K562 (cell line): ENCODE measurements around the gene F2RL1. TPM values are rescaled to one million over a fixed set of nuclear protein-coding genes. Genes with fewer than 3 reads are reported as not detected.

Experiments used
- NFYB ChIP-seq: IDR thresholded peaks from 2 replicates; pipeline ENCODE4 v1.6.1; 2011; ENCODE audit warnings: mild to moderate bottlenecking, moderate library complexity; ENCODE audit not compliant: insufficient read length; ENCODE audit errors: extremely low read depth
- SMARCA5 ChIP-seq: fragments of 450-650 bp; IDR thresholded peaks from 2 replicates; pipeline ENCODE4 v1.6.1; 2016
- SREBF2 ChIP-seq: sonication (generic); formaldehyde crosslinking; IDR thresholded peaks from 2 replicates; pipeline ENCODE4 v1.4.0; 2020; ENCODE audit warnings: mild to moderate bottlenecking, missing genetic modification reagents
- YY1 ChIP-seq, 3 experiments: IDR thresholded peaks; 2 replicates each; pipeline ENCODE4 v1.6.1; 2011; ENCODE audit warnings: low read length in 2 of 3, mild to moderate bottlenecking in 2 of 3, moderate library complexity in 2 of 3, borderline replicate concordance in 1 of 3, control low read depth in 1 of 3, low read depth in 1 of 3; ENCODE audit not compliant: insufficient read depth in 3 of 3, insufficient replicate concordance in 2 of 3, control insufficient read depth in 1 of 3, insufficient read length in 1 of 3; ENCODE audit errors: extremely low read depth in 1 of 3
- ZNF165 ChIP-seq: fragments of 250-450 bp; sonication (Bioruptor Pico); IDR thresholded peaks from 2 replicates; pipeline ENCODE4 v1.4.0; 2020; ENCODE audit warnings: borderline replicate concordance
- ZNF592 ChIP-seq: fragments of 450-650 bp; IDR thresholded peaks from 2 replicates; pipeline ENCODE4 v1.6.1; 2017; ENCODE audit warnings: antibody characterized with exemption, mild to moderate bottlenecking
- polyA plus RNA-seq, 8 experiments: library from polyadenylated mRNA; depleted of rRNA in 4 of 8; stranded (reverse) in 5 of 8; unstranded in 3 of 8; fragments of >200 nt; fragmentation: Nextera tagmentation in 2 of 8; fragmentation: Illumina TruSeq in 1 of 8; extraction: Ambion mirVana in 2 of 8; extraction: Trizol in 1 of 8; gene quantifications; 2 replicates each; pipeline versions ENCODE4 v1.2.1 to v1.2.3, GENCODE V29; 2011 to 2014; ENCODE audit warnings: inconsistent platforms in 1 of 8, missing spikeins in 1 of 8
- total RNA-seq, 7 experiments: library from RNA; depleted of rRNA in 6 of 7; stranded (reverse); fragments of >200 nt in 6 of 7; fragmentation: Illumina TruSeq in 2 of 7; extraction: Trizol in 2 of 7; gene quantifications; 2 replicates each; pipeline versions ENCODE4 v1.2.1 to v1.2.3, GENCODE V29; 2011 to 2021; ENCODE audit warnings: low replicate concordance in 1 of 7

F2RL1 gene
- total and polyA plus RNA-seq, 9 of the 15 experiments (the other 6 are each of a cell fraction or from before 2014, with no cell fraction given), result 0.03 to 0.50 (median 0.27) TPM; not detected in 6

- TF ChIP-seq ZNF592, result no peak
- no peak for TF ChIP-seq ZNF165 (CRISPR knock-in tag)
- no peak for TF ChIP-seq SMARCA5
- TF ChIP-seq NFYB, result no peak
- no peak for TF ChIP-seq YY1 (IDR thresholded peaks at IDR 0.05; ENCODE audit: borderline replicate concordance in 1 of 3, control insufficient read depth in 1 of 3, extremely low read depth in 1 of 3, insufficient read depth in 3 of 3, insufficient read length in 1 of 3, insufficient replicate concordance in 2 of 3, low read depth in 1 of 3, low read length in 2 of 3)
- no peak for TF ChIP-seq SREBF2 (CRISPR knock-in tag)
- TF ChIP-seq, all 486 proteins: peak for 0
Measured at GRCh38 chr5:76775921-76776320, 42.9 kb upstream of the F2RL1 start (continued).
